Mucosa of rectum (tissue), 2 donors: Measurements from ENCODE around the gene PLK5.

ENCODE experiments used
- H3K27ac ChIP-seq, 2 donors: one replicate each; pipeline ENCODE4 v1.7.0; 2013; ENCODE audit warnings: inconsistent platforms in 2 of 2, low read depth in 2 of 2, low read length in 2 of 2
- H3K27me3 ChIP-seq, 2 donors: one replicate each; pipeline ENCODE4 v1.7.0; 2013; ENCODE audit warnings: low read length in 2 of 2; ENCODE audit not compliant: control insufficient read depth in 2 of 2, insufficient read depth in 2 of 2
- H3K36me3 ChIP-seq, 2 donors: one replicate each; pipeline ENCODE4 v1.7.0; 2013; ENCODE audit warnings: low read length in 2 of 2; ENCODE audit not compliant: control insufficient read depth in 2 of 2, insufficient read depth in 2 of 2
- H3K4me1 ChIP-seq, 2 donors: one replicate each; pipeline ENCODE4 v1.7.0; 2013; ENCODE audit warnings: low read length in 2 of 2, mild to moderate bottlenecking in 1 of 2; ENCODE audit not compliant: control insufficient read depth in 2 of 2, insufficient read depth in 2 of 2
- H3K4me3 ChIP-seq, 2 donors: one replicate each; pipeline ENCODE4 v1.7.0; 2013; ENCODE audit warnings: low read length in 2 of 2
- H3K9ac ChIP-seq, 2 donors: one replicate each; pipeline ENCODE4 v1.7.0; 2013; ENCODE audit warnings: low read length in 2 of 2, low read depth in 1 of 2, mild to moderate bottlenecking in 1 of 2
- H3K9me3 ChIP-seq, 2 donors: one replicate each; pipeline ENCODE4 v1.7.0; 2013; ENCODE audit warnings: low read length in 2 of 2; ENCODE audit not compliant: control insufficient read depth in 2 of 2
- donor health status: healthy.
- donor health status: Normal muscosa, but diverticular disease.

The PLK5 gene

DNA sequence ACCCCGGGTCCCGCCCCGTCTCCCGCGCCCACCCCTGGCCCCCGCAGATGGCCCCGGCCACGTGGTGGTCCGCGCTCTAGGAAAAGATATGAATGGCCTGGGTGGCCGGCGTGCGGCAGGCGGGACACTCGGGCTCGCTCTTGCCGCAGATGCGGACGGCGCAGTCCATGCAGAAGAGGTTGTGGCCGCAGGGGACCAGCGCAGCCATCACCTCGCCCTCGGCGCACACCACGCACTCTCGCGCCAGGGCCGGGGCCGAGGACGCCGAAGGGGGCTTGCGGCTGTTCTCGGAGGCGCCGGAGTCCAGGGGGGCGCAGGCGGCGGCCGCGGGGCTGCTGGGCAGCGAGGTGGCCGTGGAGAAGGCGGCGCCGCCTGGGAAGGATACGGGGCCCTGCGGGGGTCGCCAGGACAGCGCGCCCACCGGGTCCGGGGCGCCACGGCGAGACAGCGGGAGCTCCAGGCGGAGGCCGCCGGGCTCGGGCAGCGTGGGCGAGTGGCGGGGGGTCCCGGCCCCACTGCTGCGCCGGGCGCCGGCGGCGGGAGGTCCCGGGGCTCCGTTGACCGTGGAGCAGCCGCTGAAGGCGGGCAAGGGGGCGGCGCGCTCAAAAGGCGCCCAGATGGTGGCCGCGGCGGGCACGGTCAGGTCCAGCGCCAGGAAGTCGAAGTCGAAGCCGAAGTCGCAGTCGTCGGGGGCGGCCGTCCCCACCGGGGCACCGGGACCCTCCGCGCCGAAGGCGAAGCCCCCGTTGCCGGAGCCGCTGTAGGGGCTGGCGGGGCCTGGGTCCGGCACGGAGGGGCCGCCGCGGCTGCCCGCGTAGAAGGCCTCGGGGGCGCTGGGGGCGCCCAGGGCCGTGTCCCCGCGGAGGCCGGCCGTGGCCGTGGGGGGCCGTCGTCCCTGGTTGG is 31.9 kb downstream of the PLK5 start:
- Histone ChIP-seq H3K27ac (no peak overlapping the region), H3K36me3 (no peaks in the 10 kb centered on the region), H3K27me3 (no peaks in the 10 kb centered on the region), H3K9me3 (no peaks in the 10 kb centered on the region), H3K4me1 (no peaks in the 10 kb centered on the region), H3K9ac (no peak overlapping the region), H3K4me3 (no peak overlapping the region)

- Histone ChIP-seq H3K9me3 (no peaks in the 10 kb centered on the region), H3K27ac (no peak overlapping the region), H3K36me3 (no peaks in the 10 kb centered on the region), H3K9ac (no peak overlapping the region), H3K4me1 (no peaks in the 10 kb centered on the region), H3K4me3 (no peak overlapping the region), H3K27me3 (no peaks in the 10 kb centered on the region)
These were observed 32.7 kb downstream of the PLK5 start for GRCh38 chr19:1556390-1557070.

GRCh38 chr19:1558552-1558951 is 34.7 kb downstream of the PLK5 start:
- no peaks in the 10 kb centered on the region for H3K27me3 ChIP-seq
- no peak overlapping the region for H3K9ac ChIP-seq
- no peak overlapping the region for H3K4me3 ChIP-seq
- no peaks in the 10 kb centered on the region for H3K9me3 ChIP-seq
- no peaks in the 10 kb centered on the region for H3K36me3 ChIP-seq
- H3K27ac ChIP-seq, result no peak overlapping the region
- H3K4me1 ChIP-seq, result no peaks in the 10 kb centered on the region

GRCh38 chr19:1560286-1560882 is 36.5 kb downstream of the PLK5 start:
- Histone ChIP-seq H3K9ac (no peak overlapping the region), H3K9me3 (no peaks in the 10 kb centered on the region), H3K4me3 (no peak overlapping the region), H3K27me3 (no peaks in the 10 kb centered on the region), H3K4me1 (no peaks in the 10 kb centered on the region), H3K27ac (no peak overlapping the region), H3K36me3 (no peaks in the 10 kb centered on the region)

DNA sequence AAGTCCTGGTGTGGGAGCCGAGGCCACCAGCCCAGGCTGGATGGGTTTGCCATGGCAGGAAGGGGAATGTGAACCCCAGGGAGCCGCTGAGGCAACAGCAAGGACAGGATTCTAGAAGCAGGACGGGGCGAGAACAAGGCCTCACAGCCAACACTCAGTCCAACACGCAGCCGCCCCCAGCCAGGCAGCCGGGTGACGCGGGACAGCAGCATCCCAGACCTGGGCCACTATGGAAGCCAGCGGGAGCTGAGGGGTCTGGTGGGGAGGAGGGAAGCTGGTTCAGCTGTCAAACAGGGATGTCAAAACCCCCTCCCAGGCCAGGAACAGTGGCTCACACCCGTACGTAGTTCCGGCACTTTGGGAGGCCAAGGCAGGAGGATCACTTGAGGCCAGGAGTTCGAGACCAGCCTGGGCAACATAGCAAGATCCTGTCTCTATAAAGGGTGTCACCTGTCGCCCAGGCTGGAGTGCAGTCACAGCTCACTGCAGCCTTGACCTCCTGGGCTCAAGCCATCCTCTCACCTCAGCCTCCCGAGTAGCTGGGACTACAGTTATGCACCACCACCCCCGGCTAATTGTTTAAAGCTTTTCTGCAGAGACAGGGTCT is 37.5 kb downstream of the PLK5 start:
- Histone ChIP-seq H3K4me3 (no peak overlapping the region), H3K4me1 (peaks cover 0 to 3% of the 10 kb centered on the region in 2 donors), H3K27ac (no peak overlapping the region), H3K9me3 (no peaks in the 10 kb centered on the region), H3K27me3 (no peaks in the 10 kb centered on the region), H3K36me3 (no peaks in the 10 kb centered on the region), H3K9ac (no peak overlapping the region)

- no peaks in the 10 kb centered on the region for H3K27me3 ChIP-seq
- no peak overlapping the region for H3K4me3 ChIP-seq
- no peaks in the 10 kb centered on the region for H3K36me3 ChIP-seq
These were observed 39.4 kb downstream of the PLK5 start for GRCh38 chr19:1563251-1563650.

DNA sequence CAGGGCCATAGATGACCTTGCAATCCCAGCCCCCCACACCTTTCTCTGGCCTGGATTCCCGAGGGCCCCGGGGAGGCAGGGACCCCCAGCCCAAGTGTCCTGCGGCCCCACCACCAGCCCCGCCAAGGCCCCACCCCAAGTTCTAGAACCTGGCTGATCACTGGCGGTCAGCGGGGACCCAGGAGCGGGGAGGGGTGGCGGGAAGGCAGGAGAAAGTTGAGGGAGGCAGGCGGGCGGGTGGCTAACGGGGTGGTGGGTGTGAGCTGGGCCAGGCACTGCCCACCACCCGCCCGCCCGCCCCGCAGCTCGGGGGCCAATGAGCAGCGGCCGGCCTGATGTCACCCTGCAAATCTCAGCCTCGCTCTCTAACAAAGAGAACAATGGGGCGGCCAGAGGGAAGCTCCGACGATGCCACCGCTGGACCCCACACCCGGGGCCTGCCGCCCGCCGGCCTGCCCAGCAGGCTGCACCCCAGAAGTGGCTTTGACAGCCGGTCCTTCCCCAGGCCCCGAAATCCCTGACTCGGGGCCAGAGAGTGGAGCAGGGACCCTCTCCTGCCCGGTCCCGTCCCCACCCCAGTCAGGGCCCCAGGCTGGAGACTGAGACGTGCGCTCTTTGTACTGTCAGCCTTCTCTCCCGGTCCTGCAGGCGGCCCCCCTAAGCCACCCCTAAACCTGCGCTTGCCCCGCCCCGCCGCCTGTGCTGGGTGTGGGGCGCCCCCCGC is 42.7 kb downstream of the PLK5 start:
- peaks cover 4 to 10% of the 10 kb centered on the region in 2 donors for H3K27me3 ChIP-seq
- peak overlapping the region; percentile 77 to 83 for H3K27ac ChIP-seq
- H3K9ac ChIP-seq, result peak overlapping the region; percentile 8 to 77
- no peaks in the 10 kb centered on the region for H3K9me3 ChIP-seq
- no peaks in the 10 kb centered on the region for H3K36me3 ChIP-seq
- peak overlapping the region; percentile 61 to 73 for H3K4me3 ChIP-seq
- H3K4me1 ChIP-seq, result peaks cover 0 to 3% of the 10 kb centered on the region in 2 donors

More at GRCh38 chr19:1563251-1563650, 39.4 kb downstream of the PLK5 start:
- H3K27ac ChIP-seq, result no peak overlapping the region
- no peak overlapping the region for H3K9ac ChIP-seq
- no peaks in the 10 kb centered on the region for H3K9me3 ChIP-seq
- peaks cover 0 to 3% of the 10 kb centered on the region in 2 donors for H3K4me1 ChIP-seq

GRCh38 chr19:1567116-1567847 is 43.4 kb downstream of the PLK5 start:
- H3K4me3 ChIP-seq, result peak overlapping the region; percentile 61 to 73

GRCh38 chr19:1567848-1568227 is 44.0 kb downstream of the PLK5 start:
- peaks cover 4 to 10% of the 10 kb centered on the region in 2 donors for H3K27me3 ChIP-seq
- no peaks in the 10 kb centered on the region for H3K36me3 ChIP-seq
- no peak overlapping the region for H3K4me3 ChIP-seq
- no peak overlapping the region for H3K9ac ChIP-seq
- peaks cover 0 to 3% of the 10 kb centered on the region in 2 donors for H3K4me1 ChIP-seq
- no peak overlapping the region for H3K27ac ChIP-seq
- no peaks in the 10 kb centered on the region for H3K9me3 ChIP-seq

More at GRCh38 chr19:1567116-1567847, 43.4 kb downstream of the PLK5 start:
- H3K9ac ChIP-seq, result peak overlapping the region in 1 of 2 donors; percentile 77
- H3K27me3 ChIP-seq, result peaks cover 4 to 10% of the 10 kb centered on the region in 2 donors
- no peaks in the 10 kb centered on the region for H3K9me3 ChIP-seq
- peak overlapping the region; percentile 77 to 83 for H3K27ac ChIP-seq
- no peaks in the 10 kb centered on the region for H3K36me3 ChIP-seq
- H3K4me1 ChIP-seq, result peaks cover 0 to 3% of the 10 kb centered on the region in 2 donors
